Measurements from ENCODE around the gene KRT85.
A peak's percentile ranks its signal among the peaks of the same experiment; 100 is the strongest.

KRT85 gene

DNA sequence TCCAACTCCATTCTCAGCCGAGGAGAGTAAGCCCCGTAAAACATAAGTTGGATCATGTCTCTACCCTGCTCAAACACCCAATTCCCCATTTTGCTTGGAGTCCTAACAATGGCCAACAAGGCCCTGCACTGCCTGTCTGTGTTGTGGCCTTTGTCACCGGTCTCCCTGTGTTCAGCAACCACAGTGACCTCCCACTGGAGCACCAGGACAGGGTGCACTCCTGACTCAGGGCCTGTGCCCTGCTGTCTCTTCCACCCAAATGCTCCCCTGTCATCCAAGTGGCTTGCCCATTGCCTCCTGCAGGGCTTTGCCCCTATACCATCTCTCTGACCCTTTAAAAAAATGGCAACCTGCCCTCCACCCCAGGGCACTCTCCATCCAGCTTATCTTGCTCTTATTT is 4.4 kb upstream of the KRT85 start:
- intact Hi-C loops (cut with DNase I): no loop called here
- no peak for DNase-seq

DNA sequence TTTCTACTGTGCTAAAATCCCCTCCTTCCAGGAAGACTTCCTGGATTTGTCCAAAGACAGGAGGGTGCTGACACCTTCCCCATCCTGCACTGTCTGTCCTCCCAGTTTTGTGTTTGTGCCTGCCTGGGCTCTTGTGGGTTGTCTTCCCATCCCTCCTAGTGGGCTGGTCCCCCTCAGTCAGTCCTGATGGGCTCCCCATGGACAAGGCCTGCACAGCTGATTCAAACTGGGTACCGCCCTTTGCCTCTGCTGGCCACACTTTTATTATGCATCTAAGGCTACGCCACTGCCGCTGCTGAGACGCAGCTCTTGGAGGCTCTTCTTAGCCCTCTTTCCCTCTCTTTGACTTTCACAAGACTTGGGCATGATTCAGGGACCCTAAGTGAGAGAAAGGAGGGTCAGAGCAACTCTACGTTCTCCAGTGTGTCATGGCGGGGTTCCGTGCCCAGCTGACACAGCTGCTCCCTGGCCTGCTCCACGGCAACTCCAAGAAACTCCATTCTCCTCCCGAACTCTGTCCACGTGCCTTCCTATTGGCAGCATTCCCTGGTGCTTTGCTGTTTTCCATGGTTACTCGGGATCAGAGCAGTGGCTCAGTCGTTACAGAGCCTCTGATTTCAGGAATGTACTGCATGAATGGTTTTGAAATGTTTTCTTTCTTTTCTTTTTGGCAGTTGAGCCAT is 3.8 kb upstream of the KRT85 start:
- DNase-seq: peak in 40 of 42 donors; percentile 25 to 85 (median 65)
- intact Hi-C loops (cut with DNase I): no loop called here

DNA sequence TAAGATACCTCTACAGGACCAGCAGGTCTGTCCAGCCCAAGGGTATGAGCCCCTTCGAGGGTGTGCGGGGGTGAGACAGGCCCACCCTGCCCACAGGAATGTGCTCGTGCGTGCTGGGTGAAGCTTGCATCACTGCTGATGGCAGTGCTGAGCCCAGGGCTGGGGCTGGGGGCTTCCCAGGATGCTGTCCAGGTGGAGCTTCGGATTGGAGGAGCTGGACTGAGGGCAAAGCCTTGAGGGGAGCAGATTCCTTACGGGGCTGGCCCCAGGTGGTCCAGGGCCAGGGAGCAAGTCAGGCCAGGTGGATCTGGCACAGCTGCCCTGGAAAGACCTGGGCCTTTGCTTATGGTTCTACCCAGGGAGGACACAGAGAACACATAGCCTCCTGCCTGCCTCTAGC is 2.5 kb upstream of the KRT85 start:
- intact Hi-C loops (cut with DNase I): no loop called here
- no peak for DNase-seq

DNA sequence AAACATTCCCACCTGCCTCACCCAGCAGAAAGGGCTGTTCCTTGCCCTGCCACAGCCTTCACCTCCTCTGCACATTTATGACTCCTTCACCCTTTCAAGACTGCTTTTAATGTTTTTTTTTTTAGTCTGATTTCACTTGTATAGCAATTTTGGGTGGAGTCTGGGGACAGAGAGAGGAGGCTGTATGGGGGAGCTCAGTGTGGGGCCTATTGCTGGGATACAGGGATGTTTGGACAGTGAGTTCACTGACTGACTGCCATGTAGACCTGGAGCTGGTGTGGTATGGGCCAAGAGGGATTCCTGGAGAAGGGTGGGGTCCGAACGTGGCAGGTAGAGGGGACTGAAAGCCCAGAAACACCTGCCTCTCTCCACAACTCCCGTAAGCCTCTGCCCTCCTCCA is 1.9 kb upstream of the KRT85 start:
- intact Hi-C loops (cut with DNase I): no loop called here
- peak in 2 of 42 donors; percentile 15 to 35 for DNase-seq

DNA sequence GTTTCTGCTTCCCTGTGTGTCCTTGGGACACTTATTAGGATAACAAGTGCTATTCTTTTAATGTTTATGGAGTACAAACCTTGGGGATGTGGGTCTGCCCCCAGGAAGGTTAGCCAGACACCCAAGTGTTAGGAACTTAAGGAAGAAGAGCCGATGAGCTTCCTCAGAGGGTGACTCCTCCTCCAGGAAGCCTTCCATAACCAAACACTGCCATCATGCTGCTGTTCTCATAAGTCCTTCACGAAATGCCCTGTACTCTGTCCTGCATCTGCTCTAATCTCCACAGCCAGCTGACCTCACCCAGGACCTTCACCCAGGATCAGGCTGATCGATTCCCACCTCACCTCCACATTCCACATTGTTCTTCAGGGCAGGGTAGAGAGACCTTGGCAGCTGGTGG is 1.2 kb upstream of the KRT85 start:
- no peak for DNase-seq
- intact Hi-C loops (cut with DNase I): no loop called here

DNA sequence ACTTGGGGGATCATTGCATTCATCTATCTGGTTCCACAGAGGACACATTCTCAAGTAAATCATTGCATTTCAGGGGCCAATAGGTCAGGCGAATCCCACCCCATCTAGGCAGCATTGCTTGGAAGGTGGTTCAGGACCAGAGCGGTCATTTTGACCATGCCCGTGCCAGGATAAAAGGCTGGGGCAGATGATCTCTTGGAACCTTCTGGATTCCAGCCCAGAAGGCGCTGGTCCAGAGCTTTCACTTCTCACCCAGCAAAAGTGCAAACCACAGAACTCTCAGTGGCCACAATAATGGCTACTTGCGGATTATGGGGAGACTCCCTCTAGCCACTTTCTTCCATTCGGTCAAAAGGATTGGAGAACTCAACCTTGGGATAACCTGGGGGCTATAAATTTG is 595 bp upstream of the KRT85 start:
- DNase-seq: no peak
- intact Hi-C loops (cut with DNase I): no loop called here

DNA sequence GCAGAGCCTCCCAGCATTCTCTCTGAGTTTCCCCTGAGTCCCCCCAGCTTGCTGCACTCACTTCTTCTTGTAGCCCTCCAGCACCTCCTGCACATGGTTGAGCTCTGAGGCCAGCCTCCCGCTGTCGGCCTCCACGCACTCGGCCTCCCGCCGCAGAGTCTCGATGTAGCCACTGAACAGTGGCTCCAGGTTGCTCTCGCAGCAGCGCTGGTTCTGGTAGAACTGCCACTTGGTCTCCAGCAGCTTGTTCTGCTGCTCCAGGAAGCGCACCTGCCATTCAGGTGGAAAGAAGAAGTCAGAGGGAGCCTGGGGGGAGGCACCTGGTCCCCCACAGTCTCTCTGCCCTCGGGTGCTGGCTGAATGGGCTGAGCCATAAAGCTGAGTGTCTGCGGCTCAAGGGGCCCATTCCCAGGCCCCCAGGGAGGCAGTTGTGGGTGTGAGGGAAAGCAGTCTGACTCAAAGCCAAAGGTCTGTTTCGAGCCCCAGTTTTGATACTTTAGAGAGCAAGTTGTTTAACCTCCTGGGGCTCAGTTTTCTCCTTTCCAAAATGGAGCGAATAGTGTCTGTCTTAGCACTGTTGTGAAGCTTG is 2.3 kb downstream of the KRT85 start:
- no peak for DNase-seq
- intact Hi-C loops (cut with DNase I): no loop called here

DNA sequence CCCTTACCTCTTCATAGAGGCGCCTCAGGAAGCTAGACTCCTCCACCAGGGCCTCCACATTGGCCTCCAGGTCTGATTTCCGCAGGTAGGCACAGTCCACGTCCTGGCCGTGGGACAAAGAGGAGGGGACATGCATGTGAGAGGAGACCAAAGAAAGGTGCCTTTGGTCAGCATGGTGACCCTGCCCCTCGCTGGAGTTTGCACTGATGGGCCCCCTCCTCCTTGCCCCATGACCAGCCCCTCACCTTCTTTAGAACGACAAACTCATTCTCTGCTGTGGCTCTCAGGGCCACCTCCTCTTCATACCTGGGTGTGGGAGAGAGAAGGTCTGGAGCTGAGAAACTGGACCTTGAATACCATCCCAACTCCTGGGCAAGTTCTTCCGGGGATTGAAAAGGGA is 3.2 kb downstream of the KRT85 start:
- intact Hi-C loops (cut with DNase I): no loop called here
- no peak for DNase-seq

DNA sequence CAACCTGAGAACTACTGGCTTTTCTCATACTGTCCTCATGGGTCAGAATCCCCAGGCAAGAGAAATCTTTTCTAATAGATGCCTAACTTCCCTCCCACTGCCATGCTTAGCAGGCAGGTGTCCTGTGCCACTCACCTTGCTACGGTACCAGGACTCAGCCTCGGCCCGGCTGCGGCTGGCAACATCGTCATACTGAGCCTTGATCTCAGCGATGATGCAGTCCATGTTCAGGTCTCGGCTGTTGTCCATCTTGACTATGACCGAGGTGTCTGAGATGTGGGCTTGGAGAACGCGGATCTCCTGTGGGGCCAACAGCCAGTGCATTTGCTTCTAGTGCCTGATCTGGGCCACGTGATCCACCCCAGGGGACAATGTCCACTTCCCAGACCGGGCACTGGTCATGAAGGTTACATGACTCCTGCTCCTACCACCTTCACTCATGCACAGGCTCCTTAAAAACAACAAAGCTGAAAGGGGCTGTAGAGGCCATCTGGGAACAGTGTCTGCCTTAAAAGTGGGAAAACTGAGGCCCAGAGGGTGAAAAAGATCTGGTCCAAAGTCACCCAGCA is 4.1 kb downstream of the KRT85 start:
- DNase-seq: no peak
- intact Hi-C loops (cut with DNase I): no loop called here

DNA sequence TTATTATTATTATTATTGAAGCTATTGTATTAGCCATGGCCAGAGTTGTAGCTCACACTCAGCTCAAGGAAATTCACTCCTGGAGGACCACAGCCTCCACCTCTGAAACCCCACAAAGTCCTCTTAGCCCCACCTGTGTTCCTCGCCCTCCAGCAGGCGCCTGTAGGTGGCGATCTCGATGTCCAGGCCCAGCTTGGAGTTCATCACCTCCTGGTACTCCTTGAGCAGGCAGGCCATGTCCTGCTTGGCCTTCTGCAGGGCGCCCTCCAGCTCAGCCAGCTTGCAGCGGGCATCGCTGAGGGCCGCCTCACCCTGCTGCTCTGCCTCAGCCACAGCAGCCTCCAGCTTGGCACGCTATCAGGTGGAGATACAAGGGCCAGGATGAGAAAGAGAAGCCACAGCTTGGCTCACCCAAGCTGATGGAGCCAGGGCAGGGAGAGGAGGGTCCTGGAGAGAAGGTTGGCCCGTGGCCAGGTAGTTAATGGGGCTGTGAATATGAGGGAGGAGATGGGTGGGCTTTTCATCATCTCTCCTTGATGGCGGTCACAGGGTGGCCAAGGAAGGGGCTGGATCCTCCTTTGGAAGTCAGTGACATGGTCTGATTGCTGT is 5.1 kb downstream of the KRT85 start:
- DNase-seq: no peak
- intact Hi-C loops (cut with DNase I): no loop called here

DNA sequence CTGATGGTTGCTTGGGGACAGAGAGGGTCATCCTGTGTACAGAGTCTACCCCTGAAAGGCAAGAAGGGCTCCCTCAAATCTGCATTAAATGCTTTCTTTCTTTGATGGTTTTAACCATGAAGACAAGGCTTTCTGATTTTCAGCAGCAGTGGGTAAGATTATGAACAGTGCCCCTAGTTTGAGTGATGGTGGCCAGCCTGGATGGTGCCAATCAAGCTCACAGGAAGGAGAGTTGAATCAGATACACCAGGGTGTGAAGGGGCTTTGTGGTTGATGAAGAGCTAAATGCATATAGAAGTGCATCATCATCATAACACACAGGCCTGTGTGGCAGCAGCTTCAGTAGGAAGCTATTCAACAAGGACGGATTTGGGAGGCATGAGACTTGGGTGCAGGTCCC is 5.7 kb downstream of the KRT85 start:
- intact Hi-C loops (cut with DNase I): no loop called here
- no peak for DNase-seq

DNA sequence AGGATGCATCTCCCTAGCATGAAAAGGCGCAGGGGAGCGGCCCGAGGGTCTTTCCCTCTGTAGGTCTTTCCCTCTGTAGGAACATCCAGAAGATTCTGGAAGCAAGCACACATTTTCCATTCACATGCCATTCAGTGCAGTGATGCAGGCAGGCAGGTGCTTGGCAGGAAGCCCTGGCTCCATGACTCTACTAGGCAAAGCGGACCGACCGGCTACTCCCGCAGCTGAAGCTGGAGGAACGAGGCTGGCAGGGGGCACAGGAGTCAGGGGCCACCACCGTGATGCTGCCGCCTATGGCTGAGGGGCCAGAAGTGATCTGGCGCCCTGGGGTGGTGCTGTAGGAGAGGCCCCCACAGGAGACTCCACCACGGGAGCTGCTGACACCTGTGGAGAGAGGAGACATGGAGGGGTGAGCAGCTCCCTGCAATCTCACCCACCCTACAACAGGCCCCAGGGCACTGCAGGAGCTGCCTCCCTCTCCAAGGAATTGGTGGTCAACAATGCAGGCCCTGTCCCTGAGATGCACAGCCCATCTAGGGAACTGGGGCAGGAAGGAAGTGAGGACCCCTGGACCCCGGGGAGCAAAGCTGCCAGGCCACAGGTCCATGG is 6.5 kb downstream of the KRT85 start:
- peak in 1 of 42 donors; percentile 27 for DNase-seq
- intact Hi-C loops (cut with DNase I): no loop called here

DNA sequence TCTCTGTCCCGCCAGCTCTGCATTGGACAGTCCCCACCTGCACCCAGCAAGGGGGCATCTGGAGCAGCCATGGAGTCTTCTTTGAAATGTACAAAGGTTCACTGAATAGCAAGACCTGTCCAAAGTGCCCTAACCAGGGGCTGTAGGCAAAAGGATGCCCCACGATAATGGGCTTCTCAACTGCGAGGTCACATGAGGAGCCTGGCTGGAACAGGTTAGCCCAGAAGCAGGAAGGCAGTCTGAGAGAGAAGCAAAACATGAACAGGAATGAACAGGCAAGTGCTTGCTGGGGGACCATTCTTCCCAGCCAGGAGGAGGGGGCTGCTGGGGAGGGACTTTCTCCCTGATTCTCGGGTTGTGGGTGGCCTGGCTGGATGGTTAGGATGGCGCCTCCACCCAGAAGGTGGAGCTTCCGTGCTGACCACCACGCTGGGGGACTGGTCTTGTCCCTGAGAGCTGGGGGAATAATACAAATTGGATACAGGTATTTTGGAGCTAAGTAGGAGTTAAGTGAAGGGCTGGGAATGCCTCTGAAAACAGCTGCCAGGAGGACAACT is 7.1 kb downstream of the KRT85 start:
- no peak for DNase-seq
- intact Hi-C loops (cut with DNase I): no loop called here

DNA sequence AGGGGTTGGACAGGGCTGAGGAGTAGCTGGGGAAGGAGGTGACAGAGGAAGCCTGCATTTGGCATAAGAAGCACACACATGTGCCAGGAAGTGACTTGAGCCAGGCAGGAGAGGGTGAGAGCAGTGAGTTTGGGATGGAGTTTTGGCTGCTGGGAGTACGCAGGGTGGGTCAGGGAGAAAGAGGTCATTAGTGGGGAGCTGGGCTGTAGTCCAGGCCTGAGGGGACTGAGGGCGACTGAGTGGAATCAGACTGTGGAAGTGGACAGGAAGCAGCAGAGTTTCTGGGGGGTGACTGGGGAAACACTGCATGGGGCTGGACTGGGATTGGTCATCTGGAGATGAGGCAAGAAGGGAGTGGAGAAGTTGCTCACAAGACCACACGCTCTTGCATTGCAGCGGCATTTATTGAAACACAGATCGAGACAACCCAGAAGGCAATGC is 7.6 kb downstream of the KRT85 start:
- intact Hi-C loops (cut with DNase I): no loop called here

DNA sequence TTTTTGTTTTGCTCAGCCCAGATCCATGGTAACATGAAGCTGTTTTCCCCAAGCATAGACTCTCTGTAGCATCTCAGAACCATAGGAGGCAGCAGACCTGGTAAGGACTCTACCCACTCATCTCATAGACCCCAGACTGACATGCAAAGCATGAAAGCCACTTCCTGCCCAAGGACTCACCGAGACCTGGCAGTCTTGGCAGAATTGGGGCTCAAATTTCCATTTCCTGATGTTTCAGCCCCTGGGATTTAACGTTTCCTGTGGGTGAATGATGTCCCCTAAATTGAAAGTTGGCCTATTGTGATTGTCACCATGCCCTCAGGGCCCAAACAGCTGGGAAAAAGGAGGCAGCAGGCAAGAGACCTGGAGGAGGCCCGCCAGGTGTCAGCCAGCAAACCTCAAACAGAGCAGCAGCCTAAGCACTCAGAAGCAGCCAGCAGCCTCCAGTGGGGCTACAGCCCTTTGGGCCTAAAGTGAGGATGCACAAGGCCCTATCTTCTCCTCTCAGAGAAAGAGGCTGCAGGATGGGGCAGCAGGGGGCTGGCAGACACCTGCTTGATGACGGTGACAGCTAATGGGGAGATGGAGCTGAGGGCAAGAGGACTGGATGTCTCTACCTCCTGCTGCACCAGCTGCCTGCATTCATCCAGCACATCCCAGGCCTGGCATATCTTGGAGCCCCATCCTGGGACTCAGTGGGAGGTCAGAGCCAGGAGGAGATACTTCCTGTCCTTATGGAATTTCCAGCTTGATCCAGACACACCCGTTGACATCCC is 8.5 kb downstream of the KRT85 start:
- DNase-seq: peak in 2 of 42 donors; percentile 9 to 18
- intact Hi-C loops (cut with DNase I): no loop called here

More for the DNA sequence above, 7.6 kb downstream of the KRT85 start:
- peak in 3 of 42 donors; percentile 1 to 19 (median 9) for DNase-seq

DNA sequence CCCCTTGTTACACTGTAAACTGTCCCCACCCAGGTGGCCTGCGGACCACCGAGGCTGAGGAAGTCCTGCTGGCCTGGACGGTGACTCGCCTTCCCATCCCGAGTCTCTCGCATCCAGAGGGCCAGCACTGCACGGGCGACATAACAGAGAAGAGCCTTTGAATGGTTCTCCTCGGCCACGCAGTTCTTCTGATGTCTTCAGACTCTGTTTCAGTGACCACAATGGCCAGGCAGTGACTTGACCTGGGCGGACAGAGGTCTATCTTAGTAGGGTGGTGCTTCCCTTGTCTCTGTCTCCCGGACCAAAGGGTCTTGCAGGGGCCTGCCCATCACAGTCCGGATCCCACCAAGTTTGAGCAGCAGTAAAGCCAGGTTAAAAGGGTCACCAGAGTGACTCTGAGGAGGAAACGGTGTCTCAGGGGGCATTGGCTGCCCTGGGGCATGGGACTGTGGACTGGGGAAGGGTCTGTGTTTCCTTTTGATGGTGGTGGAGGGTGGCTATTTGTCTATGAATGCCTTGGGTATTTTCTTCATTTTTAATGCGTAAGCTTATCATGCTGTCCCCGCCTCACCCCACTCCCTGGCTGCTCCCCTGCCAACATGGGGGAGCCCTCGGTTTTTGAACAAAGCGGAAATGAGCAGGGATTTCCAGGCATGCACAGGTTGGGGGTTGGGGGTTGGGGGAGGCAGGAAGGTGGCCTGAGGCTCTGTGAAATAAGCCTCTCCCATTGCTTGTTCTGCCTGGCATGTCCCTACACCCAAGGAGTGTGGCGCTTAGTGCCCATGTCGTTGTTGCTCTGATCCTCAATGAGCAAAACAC is 10.3 kb downstream of the KRT85 start:
- peak in 1 of 42 donors; percentile 9 for DNase-seq
- intact Hi-C loops (cut with DNase I): no loop called here

DNA sequence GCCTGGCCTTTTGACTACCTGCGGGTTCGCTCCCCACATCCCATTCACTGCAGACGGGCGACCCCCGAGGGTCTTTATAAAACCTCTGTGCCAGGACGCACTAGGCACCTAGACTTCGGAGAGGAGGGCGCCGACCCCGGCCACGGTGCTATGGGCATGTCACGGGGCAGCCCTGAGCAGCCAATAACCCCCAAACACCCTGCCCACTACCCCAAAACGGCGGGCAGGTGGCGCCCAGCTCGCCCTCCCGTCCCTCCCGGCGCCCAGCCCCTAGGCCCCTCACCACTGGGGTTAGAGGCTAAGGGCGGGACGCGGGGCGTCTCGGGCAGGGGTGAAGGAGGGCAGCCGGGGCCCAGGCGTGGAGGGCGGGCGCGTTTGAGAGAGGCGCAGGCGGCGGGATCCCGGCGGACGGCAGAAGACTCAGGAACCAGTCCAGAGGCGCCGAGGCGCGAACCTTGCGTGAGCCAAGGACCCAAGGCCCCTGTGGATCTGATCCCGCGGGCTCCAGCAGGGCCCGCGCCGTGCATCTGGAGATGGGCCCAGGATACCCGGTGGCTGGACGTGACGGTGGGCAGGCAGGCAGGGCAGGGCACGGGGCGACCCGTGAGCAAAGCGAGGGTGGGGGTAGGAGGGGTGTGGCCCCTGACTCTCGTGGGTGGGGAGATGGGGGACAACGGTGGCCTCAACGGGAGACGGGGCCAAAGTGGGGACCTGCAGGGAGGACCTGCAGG is 11.1 kb downstream of the KRT85 start:
- peak in 2 of 42 donors; percentile 17 to 30 for DNase-seq
- intact Hi-C loops (cut with DNase I): no loop called here
